WTC11 (cell line): ENCODE measurements around the gene ARHGEF17. TPM values are rescaled to one million over a fixed set of nuclear protein-coding genes. Genes with fewer than 3 reads are reported as not detected.

Experiments
- ATAC-seq: fragments of 200-7000 bp; cut with Tn5 transposase; 2 replicates; pipeline ENCODE4 v1.10.0; 2021; ENCODE audit warnings: mild to moderate bottlenecking, moderate library complexity
- CTCF ChIA-PET: fragments of 300-600 bp; sonication (Branson Sonifier 250); formaldehyde crosslinking; loops from one replicate; lab custom pipeline; 2021; ENCODE audit warnings: antibody characterized with exemption; lab: Charles Lee
- POLR2A ChIA-PET: fragments of 350-600 bp; sonication (Branson Sonifier 250); formaldehyde crosslinking; loops from one replicate; lab custom pipeline; 2021; ENCODE audit warnings: antibody characterized with exemption; lab: Charles Lee
- DNase-seq: peaks from one replicate; pipeline ENCODE4 v3.0.0; 2021; ENCODE audit warnings: low spot score
- H3K27ac Mint-ChIP-seq: 2 replicates; pipeline ENCODE4 v1.8.0; 2021; ENCODE audit warnings: mixed read lengths
- H3K27me3 Mint-ChIP-seq: 2 replicates; pipeline ENCODE4 v1.8.0; 2021; ENCODE audit warnings: low read depth, mild to moderate bottlenecking, moderate library complexity, mixed read lengths
- H3K36me3 Mint-ChIP-seq: 2 replicates; pipeline ENCODE4 v1.8.0; 2021; ENCODE audit warnings: mixed read lengths
- H3K4me1 Mint-ChIP-seq: 2 replicates; pipeline ENCODE4 v1.8.0; 2022; ENCODE audit warnings: mixed read lengths
- H3K4me3 Mint-ChIP-seq: 2 replicates; pipeline ENCODE4 v1.8.0; 2021; ENCODE audit warnings: mild to moderate bottlenecking, moderate library complexity, mixed read lengths
- H3K9me3 Mint-ChIP-seq: 2 replicates; pipeline ENCODE4 v1.8.0; 2021; ENCODE audit warnings: mixed read lengths
- E2F1 ChIP-seq: sonication (generic); formaldehyde crosslinking; IDR thresholded peaks from 2 replicates; pipeline ENCODE4 v1.8.0; 2022; ENCODE audit warnings: mild to moderate bottlenecking, missing genetic modification reagents
- ETV6 ChIP-seq: sonication (generic); formaldehyde crosslinking; IDR thresholded peaks from 2 replicates; pipeline ENCODE4 v1.8.1; 2022; ENCODE audit warnings: mild to moderate bottlenecking, missing genetic modification reagents
- FOXK1 ChIP-seq: sonication (generic); formaldehyde crosslinking; IDR thresholded peaks from 2 replicates; pipeline ENCODE4 v1.8.0; 2022; ENCODE audit warnings: mild to moderate bottlenecking, moderate library complexity, missing genetic modification reagents
- FOXP1 ChIP-seq: sonication (generic); formaldehyde crosslinking; IDR thresholded peaks from 2 replicates; pipeline ENCODE4 v1.8.0; 2022; ENCODE audit warnings: missing genetic modification reagents, mild to moderate bottlenecking, moderate library complexity, borderline replicate concordance
- GTF2I ChIP-seq: fragments of 250-450 bp; sonication (Bioruptor Pico); conservative IDR thresholded peaks from 2 replicates; pipeline ENCODE4 v1.4.0; 2021; ENCODE audit warnings: mild to moderate bottlenecking
- HMGXB4 ChIP-seq: sonication (generic); formaldehyde crosslinking; IDR thresholded peaks from 2 replicates; pipeline ENCODE4 v1.8.1; 2023; ENCODE audit warnings: mild to moderate bottlenecking, moderate library complexity, missing genetic modification reagents
- IRF1 ChIP-seq: sonication (generic); formaldehyde crosslinking; IDR thresholded peaks from 2 replicates; pipeline ENCODE4 v1.8.0; 2023; ENCODE audit warnings: missing genetic modification reagents
- IRF2 ChIP-seq: sonication (generic); formaldehyde crosslinking; IDR thresholded peaks from 2 replicates; pipeline ENCODE4 v1.8.0; 2022; ENCODE audit warnings: low read depth, missing genetic modification reagents, borderline replicate concordance
- KAT7 ChIP-seq: sonication (generic); formaldehyde crosslinking; IDR thresholded peaks from 2 replicates; pipeline ENCODE4 v1.8.1; 2023; ENCODE audit warnings: missing genetic modification reagents, mild to moderate bottlenecking, borderline replicate concordance
- MYBL2 ChIP-seq: sonication (generic); formaldehyde crosslinking; IDR thresholded peaks from 2 replicates; pipeline ENCODE4 v1.8.1; 2023; ENCODE audit warnings: mild to moderate bottlenecking, moderate library complexity, missing genetic modification reagents
- NFATC4 ChIP-seq: fragments of 250-450 bp; sonication (Bioruptor Pico); IDR thresholded peaks from 2 replicates; pipeline ENCODE4 v1.9.0; 2021; ENCODE audit warnings: mild to moderate bottlenecking
- NR1H2 ChIP-seq: sonication (generic); formaldehyde crosslinking; IDR thresholded peaks from 2 replicates; pipeline ENCODE4 v1.9.0; 2021; ENCODE audit warnings: mild to moderate bottlenecking, moderate library complexity, missing genetic modification reagents
- RORB ChIP-seq: fragments of 250-450 bp; sonication (Bioruptor Pico); IDR thresholded peaks from 2 replicates; pipeline ENCODE4 v1.9.0; 2021; ENCODE audit warnings: mild to moderate bottlenecking
- SP1 ChIP-seq: sonication (generic); formaldehyde crosslinking; conservative IDR thresholded peaks from 2 replicates; pipeline ENCODE4 v1.8.1; 2022; ENCODE audit warnings: missing genetic modification reagents
- TCF7 ChIP-seq: sonication (generic); formaldehyde crosslinking; IDR thresholded peaks from 2 replicates; pipeline ENCODE4 v1.8.0; 2022; ENCODE audit warnings: mild to moderate bottlenecking, low read depth, missing genetic modification reagents, moderate library complexity
- ZNF219 ChIP-seq: sonication (generic); formaldehyde crosslinking; IDR thresholded peaks from 2 replicates; pipeline ENCODE4 v1.8.0; 2023; ENCODE audit warnings: missing genetic modification reagents, mild to moderate bottlenecking, borderline replicate concordance
- ZNF396 ChIP-seq: fragments of 250-450 bp; sonication (Bioruptor Pico); IDR thresholded peaks from 2 replicates; pipeline ENCODE4 v1.8.0; 2021; ENCODE audit warnings: mild to moderate bottlenecking, moderate library complexity, borderline replicate concordance
- total RNA-seq: library from RNA; stranded (reverse); gene quantifications from 3 replicates; pipeline ENCODE4 v1.2.3, GENCODE V29; 2021
- TF ChIP-seq, protein P1 (sequence below): sonication (generic); formaldehyde crosslinking; IDR thresholded peaks from 2 replicates; pipeline ENCODE4 v1.8.1; 2022; ENCODE audit warnings: mild to moderate bottlenecking, moderate library complexity, missing genetic modification reagents
- TF ChIP-seq, protein P2 (sequence below): sonication (generic); formaldehyde crosslinking; IDR thresholded peaks from 2 replicates; pipeline ENCODE4 v1.8.1; 2022; ENCODE audit warnings: low read depth, missing genetic modification reagents, borderline replicate concordance

The ARHGEF17 gene
- total RNA-seq, 1 experiment from 2014 or later, result 18.2 TPM

- no peak for TF ChIP-seq IRF1 (CRISPR knock-in tag)
- TF ChIP-seq E2F1 (CRISPR knock-in tag), result no peak
- no peak for TF ChIP-seq NR1H2 (CRISPR knock-in tag)
- TF ChIP-seq NFATC4 (CRISPR knock-in tag), result no peak
- TF ChIP-seq TCF7 (CRISPR knock-in tag), result no peak
- TF ChIP-seq HMGXB4, result no peak
- TF ChIP-seq, protein P1, sequence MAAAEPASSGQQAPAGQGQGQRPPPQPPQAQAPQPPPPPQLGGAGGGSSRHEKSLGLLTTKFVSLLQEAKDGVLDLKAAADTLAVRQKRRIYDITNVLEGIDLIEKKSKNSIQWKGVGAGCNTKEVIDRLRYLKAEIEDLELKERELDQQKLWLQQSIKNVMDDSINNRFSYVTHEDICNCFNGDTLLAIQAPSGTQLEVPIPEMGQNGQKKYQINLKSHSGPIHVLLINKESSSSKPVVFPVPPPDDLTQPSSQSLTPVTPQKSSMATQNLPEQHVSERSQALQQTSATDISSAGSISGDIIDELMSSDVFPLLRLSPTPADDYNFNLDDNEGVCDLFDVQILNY (CRISPR knock-in tag), result no peak
- no peak for TF ChIP-seq KAT7
- TF ChIP-seq FOXP1 (CRISPR knock-in tag), result no peak
- no peak for TF ChIP-seq FOXK1 (CRISPR knock-in tag)
- TF ChIP-seq IRF2 (CRISPR knock-in tag), result no peak
- TF ChIP-seq ETV6 (CRISPR knock-in tag), result no peak
- TF ChIP-seq ZNF396 (CRISPR knock-in tag), result no peak
- no peak for TF ChIP-seq SP1
- no peak for TF ChIP-seq RORB (CRISPR knock-in tag)
Measured at GRCh38 chr11:73327812-73328364, 19.8 kb downstream of the ARHGEF17 start (continued).

DNA sequence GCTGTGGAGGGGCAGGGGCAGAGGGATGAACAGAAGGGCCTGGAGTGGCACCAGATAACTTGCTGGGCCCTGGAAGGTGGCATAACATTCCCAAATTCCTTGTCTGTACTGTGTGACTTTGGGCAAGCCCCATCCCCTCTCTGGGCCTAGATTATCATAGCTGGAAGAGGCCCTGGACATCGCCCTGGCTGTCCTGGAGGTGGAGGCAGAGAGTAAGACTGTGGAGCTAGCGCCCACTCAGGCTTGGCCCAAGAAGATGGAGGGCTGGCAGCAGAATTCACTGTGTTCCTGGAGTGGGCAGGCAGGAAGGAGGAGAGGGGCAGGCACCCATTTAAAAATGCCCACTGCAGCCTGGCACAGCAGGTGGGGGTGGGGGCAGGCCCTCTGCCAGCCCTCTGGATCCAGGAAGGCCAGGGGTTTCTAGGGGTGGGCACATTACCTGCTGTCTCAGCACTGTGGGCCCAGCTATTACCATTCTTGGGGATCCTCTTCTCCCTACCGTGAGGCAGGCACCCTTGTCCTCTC, 22.6 kb downstream of the ARHGEF17 start:
- Mint-ChIP-seq H3K4me3 (no peak overlapping the region), H3K9me3 (no peaks in the 10 kb centered on the region), H3K4me1 (peaks cover 46% of the 10 kb centered on the region), H3K27ac (no peak overlapping the region)
- ATAC-seq, result peak; percentile 41
- POLR2A ChIA-PET, result interaction anchor here (1.9 kb wide), 1 partner anchor 23 kb away, joined by 6 read pairs; no protein-coding TSS in a partner anchor
- TF ChIP-seq ZNF219 (CRISPR knock-in tag) (no peak), GTF2I (CRISPR knock-in tag) (peak; percentile 73; the same call in 1 of the 2 replicates), MYBL2 (no peak)
- TF ChIP-seq, protein P2, sequence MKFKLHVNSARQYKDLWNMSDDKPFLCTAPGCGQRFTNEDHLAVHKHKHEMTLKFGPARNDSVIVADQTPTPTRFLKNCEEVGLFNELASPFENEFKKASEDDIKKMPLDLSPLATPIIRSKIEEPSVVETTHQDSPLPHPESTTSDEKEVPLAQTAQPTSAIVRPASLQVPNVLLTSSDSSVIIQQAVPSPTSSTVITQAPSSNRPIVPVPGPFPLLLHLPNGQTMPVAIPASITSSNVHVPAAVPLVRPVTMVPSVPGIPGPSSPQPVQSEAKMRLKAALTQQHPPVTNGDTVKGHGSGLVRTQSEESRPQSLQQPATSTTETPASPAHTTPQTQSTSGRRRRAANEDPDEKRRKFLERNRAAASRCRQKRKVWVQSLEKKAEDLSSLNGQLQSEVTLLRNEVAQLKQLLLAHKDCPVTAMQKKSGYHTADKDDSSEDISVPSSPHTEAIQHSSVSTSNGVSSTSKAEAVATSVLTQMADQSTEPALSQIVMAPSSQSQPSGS (CRISPR knock-in tag), result no peak
- TF ChIP-seq, all 79 proteins: peak for 1
- Mint-ChIP-seq H3K36me3 (no peaks in the 10 kb centered on the region), H3K27me3 (peaks cover 75% of the 10 kb centered on the region)
- CTCF ChIA-PET, result interaction anchor here (0.6 to 2.4 kb wide), 18 partner anchors 11 to 131 kb away, joined by 3 to 34 read pairs (median 4); partner anchors contain the start of genes ARHGEF17 and P2RY6
- DNase-seq, result peak; percentile 35
